C4-2B (cell line): ENCODE data around the gene ERC2.

ENCODE experiments used
- CTCF ChIP-seq: fragments of 450-650 bp; conservative IDR thresholded peaks from 2 replicates; pipeline ENCODE4 v1.5.1; 2017; ENCODE audit warnings: mild to moderate bottlenecking
- ZFX ChIP-seq: fragments of 450-650 bp; IDR thresholded peaks from 2 replicates; pipeline ENCODE4 v1.6.1; 2017

- TF ChIP-seq CTCF (no peak), ZFX (no peak)
These were observed 111.5 kb downstream of the ERC2 start for GRCh38 chr3:56356808-56357207.
